ENCODE data around the gene PTMA. TPM values are rescaled to one million over a fixed set of nuclear protein-coding genes. Genes with fewer than 3 reads are reported as not detected.

The PTMA gene
- total RNA-seq, 1 donor from 2014 or later: 1,228 TPM

- Mint-ChIP-seq H3K9me3 (no peaks in the 10 kb centered on the region), H3K27ac (no peak overlapping the region), H3K27me3 (no peaks in the 10 kb centered on the region), H3K36me3 (no peaks in the 10 kb centered on the region), H3K4me1 (ENCODE audit: unreplicated experiment) (peaks cover 21% of the 10 kb centered on the region), H3K4me3 (no peak overlapping the region)
- no peak for DNase-seq (ENCODE audit: extremely low spot score, unreplicated experiment)
- TF ChIP-seq CTCF (conservative IDR thresholded peaks at IDR 0.05): no peak
Observed at GRCh38 chr2:231718799-231719198, 10.5 kb downstream of the PTMA start.

DNA sequence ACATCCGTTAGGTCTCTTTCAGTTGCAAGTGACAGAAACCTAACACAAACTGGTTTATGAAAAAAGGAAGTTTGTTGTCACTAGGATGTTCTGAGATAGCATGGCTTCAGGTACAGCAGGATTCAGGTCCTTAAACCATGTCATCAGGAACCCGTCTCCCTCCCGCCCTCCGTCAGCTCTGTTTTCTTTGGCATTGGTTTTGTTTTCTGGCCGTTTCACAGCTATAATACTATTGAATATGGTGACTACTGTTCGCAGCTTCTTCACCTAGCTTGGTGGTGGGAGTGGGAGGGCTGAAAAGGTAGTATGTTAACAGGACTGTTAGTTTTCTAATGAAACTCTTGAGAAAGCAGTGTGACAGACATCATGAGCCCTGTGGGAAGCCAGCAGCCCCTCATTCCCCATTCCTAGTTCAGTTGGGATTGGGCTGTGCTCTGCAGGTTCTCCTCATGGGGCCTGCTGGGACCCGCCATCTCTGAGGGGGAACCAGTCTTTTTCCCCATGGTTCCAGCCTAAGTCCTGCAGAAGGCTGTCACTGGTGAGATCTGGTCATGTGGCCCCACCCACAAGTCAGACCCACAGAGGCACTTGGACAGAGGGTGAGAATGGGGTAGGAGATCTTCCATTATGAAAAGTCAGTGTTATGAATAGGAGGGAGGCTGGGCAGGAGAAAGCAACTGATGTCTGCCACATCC lies 12.1 kb downstream of the PTMA start:
- no peak for TF ChIP-seq CTCF (conservative IDR thresholded peaks at IDR 0.05)
- H3K36me3 Mint-ChIP-seq: no peaks in the 10 kb centered on the region
- H3K9me3 Mint-ChIP-seq: no peaks in the 10 kb centered on the region
- H3K27ac Mint-ChIP-seq: no peak overlapping the region
- no peaks in the 10 kb centered on the region for H3K27me3 Mint-ChIP-seq
- no peak for DNase-seq (ENCODE audit: extremely low spot score, unreplicated experiment)
- no peak overlapping the region for H3K4me3 Mint-ChIP-seq
- H3K4me1 Mint-ChIP-seq (ENCODE audit: unreplicated experiment): peaks cover 13% of the 10 kb centered on the region

- no peak overlapping the region for H3K4me3 Mint-ChIP-seq
- H3K4me1 Mint-ChIP-seq (ENCODE audit: unreplicated experiment): peaks cover 7% of the 10 kb centered on the region
- H3K27ac Mint-ChIP-seq: no peak overlapping the region
- no peaks in the 10 kb centered on the region for H3K27me3 Mint-ChIP-seq
- TF ChIP-seq CTCF (conservative IDR thresholded peaks at IDR 0.05): no peak
- no peaks in the 10 kb centered on the region for H3K36me3 Mint-ChIP-seq
- DNase-seq (ENCODE audit: extremely low spot score, unreplicated experiment): no peak
- H3K9me3 Mint-ChIP-seq: no peaks in the 10 kb centered on the region
Observed at GRCh38 chr2:231720987-231721966, 13.0 kb downstream of the PTMA start.

GRCh38 chr2:231722721-231723307 lies 14.5 kb downstream of the PTMA start:
- no peak for DNase-seq (ENCODE audit: extremely low spot score, unreplicated experiment)
- Mint-ChIP-seq H3K27me3 (no peaks in the 10 kb centered on the region), H3K36me3 (no peaks in the 10 kb centered on the region), H3K4me1 (ENCODE audit: unreplicated experiment) (peaks cover 12% of the 10 kb centered on the region), H3K27ac (no peak overlapping the region), H3K9me3 (no peaks in the 10 kb centered on the region), H3K4me3 (no peak overlapping the region)
- no peak for TF ChIP-seq CTCF (conservative IDR thresholded peaks at IDR 0.05)

DNA sequence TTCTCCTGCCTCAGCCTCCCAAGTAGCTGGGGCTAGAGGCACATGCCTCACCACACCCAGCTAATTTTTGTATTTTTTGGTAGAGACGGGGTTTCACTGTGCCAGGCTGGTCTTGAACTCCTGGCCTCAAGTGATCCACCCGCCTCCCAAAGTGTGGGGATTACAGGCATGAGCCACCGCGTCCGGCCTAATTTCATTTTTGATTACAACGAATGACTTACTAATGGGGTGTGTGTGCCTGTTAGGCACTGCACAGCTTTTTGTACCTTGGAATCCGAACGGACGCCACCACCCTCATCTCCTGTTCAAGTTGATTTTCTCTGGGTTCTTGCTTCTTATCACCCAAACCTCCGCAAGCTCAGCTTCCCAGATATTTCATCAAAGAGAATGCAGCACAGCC lies 17.2 kb downstream of the PTMA start:
- H3K27me3 Mint-ChIP-seq: no peaks in the 10 kb centered on the region
- no peaks in the 10 kb centered on the region for H3K36me3 Mint-ChIP-seq
- TF ChIP-seq CTCF (conservative IDR thresholded peaks at IDR 0.05): no peak
- H3K4me1 Mint-ChIP-seq (ENCODE audit: unreplicated experiment): peaks cover 6% of the 10 kb centered on the region
- no peak overlapping the region for H3K4me3 Mint-ChIP-seq
- H3K27ac Mint-ChIP-seq: no peak overlapping the region
- H3K9me3 Mint-ChIP-seq: no peaks in the 10 kb centered on the region
- no peak for DNase-seq (ENCODE audit: extremely low spot score, unreplicated experiment)
